Testis (tissue), 3 donors: ENCODE data around the gene HSD17B8. TPM values are rescaled to one million over a fixed set of nuclear protein-coding genes. Genes with fewer than 3 reads are reported as not detected.

Experiments
- DNase-seq: peaks from one replicate; pipeline ENCODE4 v3.0.0-alpha.2; 2019
- H3K27ac ChIP-seq, 2 donors: fragments of 200-600 bp; sonication (generic); one replicate each; pipeline ENCODE4 v1.5.1; 2019
- H3K27me3 ChIP-seq: fragments of 200-600 bp; sonication (generic); one replicate; pipeline ENCODE4 v1.5.1; 2019
- H3K36me3 ChIP-seq: fragments of 200-600 bp; sonication (generic); one replicate; pipeline ENCODE4 v1.5.1; 2017; ENCODE audit warnings: low read depth; ENCODE audit errors: missing control alignments
- H3K4me1 ChIP-seq: fragments of 200-600 bp; sonication (generic); one replicate; pipeline ENCODE4 v1.5.1; 2019
- H3K4me3 ChIP-seq, 2 donors: fragments of 200-600 bp; sonication (generic); one replicate each; pipeline ENCODE4 v1.5.1; 2017 to 2019
- H3K9me3 ChIP-seq: fragments of 200-600 bp; sonication (generic); one replicate; pipeline ENCODE4 v1.5.1; 2017
- CTCF ChIP-seq, 3 experiments: fragments of 450-650 bp in 2 of 3; fragments of 200-600 bp in 1 of 3; sonication (generic) in 1 of 3; IDR thresholded peaks; one replicate each; pipeline ENCODE4 v1.5.1; 2016 to 2019; ENCODE audit warnings: antibody characterized with exemption in 3 of 3, mild to moderate bottlenecking in 2 of 3, moderate library complexity in 1 of 3
- POLR2A ChIP-seq: fragments of 450-650 bp; IDR thresholded peaks from one replicate; pipeline ENCODE4 v1.6.1; 2017; ENCODE audit warnings: antibody characterized with exemption, mild to moderate bottlenecking, moderate library complexity
- WGBS, 2 donors: methylation state at CpG; one replicate each; pipeline ENCODE4 v1.1.5; 2018; 5-methylcytosine and 5-hydroxymethylcytosine counted together
- intact Hi-C: fragments of 100-400 bp; cut with DNase I; formaldehyde crosslinking; loops from one replicate; pipeline ENCODE4 v1.15.1; 2023; ENCODE audit warnings: low total_unique reads
- polyA plus RNA-seq: library from polyadenylated mRNA; stranded (reverse); fragments of 350-450 nt; fragmentation: Illumina TruSeq; extraction: RNeasy Lipid Tissue Mini Kit (QIAGEN cat#74804); gene quantifications from one replicate; pipeline ENCODE4 v1.2.3, GENCODE V29; 2014; ENCODE audit warnings: low read depth, low replicate concordance; ENCODE audit not compliant: insufficient read depth
- total RNA-seq, 2 donors: library from RNA; depleted of rRNA; stranded (reverse); fragments of >200 nt; gene quantifications; one replicate each; pipeline ENCODE4 v1.2.3, GENCODE V29; 2016

Gene HSD17B8
- total and polyA plus RNA-seq, 3 donors from 2014 or later: 11.2 to 26.3 (median 25.4) TPM

- TF ChIP-seq POLR2A: no peak
- no peak for TF ChIP-seq CTCF (IDR thresholded peaks at IDR 0.05)
- WGBS, 2 donors: 12 to 21% methylated on average over 16 to 20 of the region's 20 CpGs
- Histone ChIP-seq H3K36me3 (no peaks in the 10 kb centered on the region), H3K27ac (peak overlapping the region; percentile 97 to 98), H3K27me3 (no peaks in the 10 kb centered on the region), H3K4me1 (peaks cover 30% of the 10 kb centered on the region), H3K4me3 (peak overlapping the region in 1 of 2 donors; percentile 98), H3K9me3 (no peaks in the 10 kb centered on the region)
- intact Hi-C loops: loop anchor here (10.0 kb wide), 1 partner anchor 108 kb away; the partner anchor contains the start of genes TAPBP and ZBTB22
- DNase-seq: no peak
These were observed 2.6 kb downstream of the HSD17B8 start for GRCh38 chr6:33206864-33207551.

- Histone ChIP-seq H3K27ac (peak overlapping the region; percentile 97 to 98), H3K9me3 (no peaks in the 10 kb centered on the region), H3K4me3 (peak overlapping the region; percentile 87 to 98), H3K27me3 (no peaks in the 10 kb centered on the region), H3K36me3 (no peaks in the 10 kb centered on the region), H3K4me1 (peaks cover 26% of the 10 kb centered on the region)
- TF ChIP-seq POLR2A: no peak
- no peak for TF ChIP-seq CTCF (IDR thresholded peaks at IDR 0.05)
- 2% methylated on average over 23 to 29 of the region's 29 CpGs for whole genome bisulfite sequencing, 2 donors
- DNase-seq: peak; percentile 35
- intact Hi-C loops: loop anchor here (10.0 kb wide), 1 partner anchor 107 kb away; the partner anchor contains the start of genes TAPBP and ZBTB22
These were observed 3.2 kb downstream of the HSD17B8 start for GRCh38 chr6:33207552-33208090.

GRCh38 chr6:33208091-33208967 is 3.9 kb downstream of the HSD17B8 start, which contains the start of gene RING1:
Gene RING1, plus strand, starts transcription at chr6:33208500. Its CDS starts 323 bp downstream, at chr6:33208823.
- DNase-seq: peak; percentile 92
- Histone ChIP-seq H3K36me3 (no peaks in the 10 kb centered on the region), H3K9me3 (no peaks in the 10 kb centered on the region), H3K27ac (peak within 1 kb of the TSS; percentile 97 to 98), H3K27me3 (no peaks in the 10 kb centered on the region), H3K4me1 (peaks cover 32% of the 10 kb centered on the region), H3K4me3 (peak within 1 kb of the TSS; percentile 87 to 98)
- intact Hi-C loops: loop anchor here (10.0 kb wide), 1 partner anchor 106 kb away; the partner anchor contains the start of genes TAPBP and ZBTB22
- no peak for TF ChIP-seq CTCF (IDR thresholded peaks at IDR 0.05)
- TF ChIP-seq POLR2A: peak; percentile 89
- WGBS, 2 donors: 1 to 2% methylated on average over 5 to 72 of the region's 86 CpGs

- no peak overlapping the region for H3K4me3 ChIP-seq
- intact Hi-C loops: loop anchor here (10.0 kb wide), 1 partner anchor 105 kb away; the partner anchor contains the start of genes TAPBP and ZBTB22
- peaks cover 36% of the 10 kb centered on the region for H3K4me1 ChIP-seq
- H3K27me3 ChIP-seq: no peaks in the 10 kb centered on the region
- WGBS, 2 donors: 90% methylated on average over 10 of the region's 10 CpGs; no CpG with 5 or more reads in 1 of the 2 donors
- H3K36me3 ChIP-seq: no peaks in the 10 kb centered on the region
- TF ChIP-seq POLR2A: no peak
- no peak for TF ChIP-seq CTCF (IDR thresholded peaks at IDR 0.05)
- H3K9me3 ChIP-seq: no peaks in the 10 kb centered on the region
- no peak for DNase-seq
- H3K27ac ChIP-seq: no peak overlapping the region
These were observed 5.4 kb downstream of the HSD17B8 start for GRCh38 chr6:33209856-33210255.
